Activated CD4-positive, alpha-beta T cell treated with anti-CD3 and anti-CD28 coated beads, Interleukin-2, amount 50 U/mL, for 1 hour (primary cell): ENCODE results near the gene EIF4E.
"Not testable (repeated sequence)": the region's sequence is repeated elsewhere in the genome, so short reads cannot be mapped to it uniquely, and the experiment has no call there.

Experiments
- DNase-seq: peaks from one replicate; pipeline ENCODE4 v3.0.0-alpha.2; 2020

The EIF4E gene

GRCh38 chr4:98928505-98929340 is at the start of gene EIF4E:
EIF4E (minus strand) TSS chr4:98929133; CDS start chr4:98929112, 21 bp downstream.
- DNase-seq, result peak; percentile 95

GRCh38 chr4:98977557-98977956 is 48.6 kb upstream of the EIF4E start:
- no peak for DNase-seq

GRCh38 chr4:98976716-98977115 is 47.8 kb upstream of the EIF4E start:
- no peak for DNase-seq

- no peak for DNase-seq
These were observed 41.2 kb upstream of the EIF4E start for GRCh38 chr4:98969878-98970785.

- DNase-seq, result no peak
These were observed 38.9 kb upstream of the EIF4E start for GRCh38 chr4:98967786-98968329.

- DNase-seq, result no peak
These were observed 38.0 kb upstream of the EIF4E start for GRCh38 chr4:98966926-98967325.

- no peak for DNase-seq
These were observed 34.9 kb upstream of the EIF4E start for GRCh38 chr4:98963538-98964433.

- no peak for DNase-seq
These were observed 32.8 kb upstream of the EIF4E start for GRCh38 chr4:98961770-98962169.

- DNase-seq, result no peak
These were observed 30.5 kb upstream of the EIF4E start for GRCh38 chr4:98959411-98959810.

GRCh38 chr4:98958065-98958464 is 29.1 kb upstream of the EIF4E start:
- DNase-seq, result no peak

GRCh38 chr4:98955229-98955628 is 26.3 kb upstream of the EIF4E start:
- DNase-seq, result no peak

- no peak for DNase-seq
These were observed 22.8 kb upstream of the EIF4E start for GRCh38 chr4:98951710-98952109.

- no peak for DNase-seq
These were observed 22.0 kb upstream of the EIF4E start for GRCh38 chr4:98950925-98951324.

GRCh38 chr4:98946359-98946758 is 17.4 kb upstream of the EIF4E start:
- DNase-seq, result no peak

- no peak for DNase-seq
These were observed 16.4 kb upstream of the EIF4E start for GRCh38 chr4:98945297-98945850.

GRCh38 chr4:98939892-98940298 is 11.0 kb upstream of the EIF4E start:
- no peak for DNase-seq

- DNase-seq, result no peak
These were observed 10.5 kb upstream of the EIF4E start for GRCh38 chr4:98939438-98939837.

- DNase-seq, result no peak
These were observed 9.2 kb upstream of the EIF4E start for GRCh38 chr4:98937986-98938720.

- no peak for DNase-seq
These were observed 6.7 kb upstream of the EIF4E start for GRCh38 chr4:98935633-98936032.

- DNase-seq, result not testable (repeated sequence)
These were observed 5.9 kb upstream of the EIF4E start for GRCh38 chr4:98934851-98935250.

GRCh38 chr4:98932539-98932938 is 3.6 kb upstream of the EIF4E start:
- no peak for DNase-seq
